ENCODE results near the gene SH3GL1.

GRCh38 chr19:4414144-4414799, 13.9 kb upstream of the SH3GL1 start:
- TF ChIP-seq SNRNP70 (optimal IDR thresholded peaks at IDR 0.05; ENCODE audit: low read depth, low read length) (no peak), SIRT6 (IDR thresholded peaks at IDR 0.05; ENCODE audit: low read depth, low read length) (no peak), NONO (IDR thresholded peaks at IDR 0.05; ENCODE audit: low read depth in 2 of 2, low read length in 1 of 2) (no peak), ZNF354B (CRISPR knock-in tag; IDR thresholded peaks at IDR 0.05) (no peak), RFX1 (IDR thresholded peaks at IDR 0.05) (no peak), POLR2A (conservative IDR thresholded peaks at IDR 0.05) (no peak)
- TF ChIP-seq, protein P1, sequence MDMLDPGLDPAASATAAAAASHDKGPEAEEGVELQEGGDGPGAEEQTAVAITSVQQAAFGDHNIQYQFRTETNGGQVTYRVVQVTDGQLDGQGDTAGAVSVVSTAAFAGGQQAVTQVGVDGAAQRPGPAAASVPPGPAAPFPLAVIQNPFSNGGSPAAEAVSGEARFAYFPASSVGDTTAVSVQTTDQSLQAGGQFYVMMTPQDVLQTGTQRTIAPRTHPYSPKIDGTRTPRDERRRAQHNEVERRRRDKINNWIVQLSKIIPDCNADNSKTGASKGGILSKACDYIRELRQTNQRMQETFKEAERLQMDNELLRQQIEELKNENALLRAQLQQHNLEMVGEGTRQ (CRISPR knock-in tag; IDR thresholded peaks at IDR 0.05) = no peak

Data from K562 (cell line).